ENCODE results near the gene TMUB2.
A peak's percentile ranks its signal among the peaks of the same experiment; 100 is the strongest.

TMUB2 gene

DNA sequence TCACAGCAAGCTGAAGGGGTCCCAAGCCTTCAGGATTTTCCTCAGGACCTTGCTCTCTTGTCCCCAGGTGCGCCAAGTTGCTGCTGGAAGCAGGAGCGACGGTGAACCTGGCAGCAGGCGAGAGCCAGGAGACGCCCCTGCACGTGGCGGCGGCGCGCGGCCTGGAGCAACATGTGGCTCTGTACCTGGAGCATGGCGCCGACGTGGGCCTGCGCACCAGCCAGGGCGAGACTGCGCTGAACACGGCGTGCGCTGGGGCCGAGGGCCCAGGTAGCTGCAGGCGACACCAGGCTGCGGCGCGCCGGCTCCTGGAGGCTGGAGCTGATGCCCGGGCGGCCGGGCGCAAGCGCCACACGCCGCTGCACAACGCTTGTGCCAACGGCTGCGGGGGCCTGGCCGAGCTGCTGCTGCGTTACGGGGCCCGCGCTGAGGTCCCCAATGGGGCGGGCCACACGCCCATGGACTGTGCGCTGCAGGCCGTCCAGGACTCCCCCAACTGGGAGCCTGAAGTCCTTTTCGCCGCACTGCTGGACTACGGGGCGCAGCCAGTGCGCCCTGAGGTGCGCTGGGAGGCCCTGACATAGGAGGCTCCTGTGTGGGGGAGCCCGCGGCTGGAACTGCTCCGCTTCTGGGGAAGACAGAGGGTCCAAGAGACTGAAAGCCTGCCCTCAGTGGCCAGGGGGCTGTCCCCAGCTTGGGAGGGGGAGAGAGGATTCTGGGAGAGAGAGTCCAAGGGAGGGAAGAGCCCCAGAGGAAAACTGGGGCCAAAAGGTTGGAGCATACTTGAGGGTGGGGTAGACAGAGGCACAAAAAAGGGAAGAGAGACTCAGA lies 9.9 kb upstream of the TMUB2 start:
- no peak for DNase-seq (ENCODE audit: low read depth, low spot score)

DNA sequence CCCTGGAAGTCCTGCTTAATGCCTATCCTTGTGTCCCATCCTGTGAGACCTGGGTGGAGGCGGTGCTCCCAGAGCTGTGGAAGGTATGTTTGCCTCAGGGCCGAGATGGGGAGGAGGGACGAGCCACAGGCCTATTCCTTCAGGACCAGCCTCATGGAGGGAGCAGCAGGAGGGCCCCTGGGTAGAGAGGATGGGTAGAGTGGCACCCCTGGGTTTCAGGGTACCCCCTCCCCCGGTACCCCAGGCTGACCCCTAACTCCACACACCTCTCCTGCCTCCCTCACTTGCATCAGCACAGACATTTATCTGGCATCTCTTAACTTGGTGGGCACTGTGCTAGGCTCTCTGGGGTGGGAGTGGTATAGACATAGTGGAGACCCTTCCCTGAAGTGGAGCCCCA lies 9.1 kb upstream of the TMUB2 start:
- DNase-seq (ENCODE audit: low read depth, low spot score): no peak

DNA sequence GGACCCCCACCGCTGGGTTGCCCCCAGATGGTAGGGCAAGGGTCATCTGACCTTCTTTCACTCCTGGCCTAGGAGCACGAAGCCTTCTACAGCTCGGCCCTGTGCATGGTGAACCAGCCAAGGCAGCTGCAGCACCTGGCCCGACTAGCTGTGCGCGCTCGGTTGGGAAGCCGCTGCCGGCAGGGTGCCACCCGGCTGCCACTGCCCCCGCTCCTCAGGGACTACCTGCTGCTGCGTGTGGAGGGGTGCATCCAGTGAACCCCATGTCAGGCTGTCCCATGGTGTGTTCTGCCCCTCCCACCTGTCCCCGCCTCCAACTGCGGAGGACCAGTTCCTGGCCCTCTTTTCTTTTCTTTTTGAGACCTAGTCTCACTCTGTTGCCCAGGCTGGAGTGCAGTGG lies 8.6 kb upstream of the TMUB2 start:
- DNase-seq (ENCODE audit: low read depth, low spot score): no peak

DNA sequence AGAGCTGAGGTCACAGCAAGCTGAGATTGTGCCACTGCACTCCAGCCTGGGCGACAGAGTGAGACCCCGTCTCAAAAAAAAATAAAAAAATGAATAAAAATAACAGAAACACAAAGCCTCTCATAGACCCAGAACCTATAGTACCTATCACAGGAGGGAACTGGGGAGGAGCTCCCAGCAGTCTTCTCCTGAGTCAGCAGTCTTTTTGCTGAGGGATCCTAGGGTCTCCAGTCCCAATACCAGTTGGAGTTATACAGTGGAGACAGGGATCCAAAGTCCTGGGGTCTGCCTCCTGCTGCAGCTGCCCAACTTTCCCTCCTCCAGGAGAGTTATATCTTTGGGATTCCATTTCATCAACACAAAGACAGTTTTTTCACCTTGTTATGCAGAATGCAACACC lies 3.7 kb upstream of the TMUB2 start:
- DNase-seq (ENCODE audit: low read depth, low spot score): no peak

DNA sequence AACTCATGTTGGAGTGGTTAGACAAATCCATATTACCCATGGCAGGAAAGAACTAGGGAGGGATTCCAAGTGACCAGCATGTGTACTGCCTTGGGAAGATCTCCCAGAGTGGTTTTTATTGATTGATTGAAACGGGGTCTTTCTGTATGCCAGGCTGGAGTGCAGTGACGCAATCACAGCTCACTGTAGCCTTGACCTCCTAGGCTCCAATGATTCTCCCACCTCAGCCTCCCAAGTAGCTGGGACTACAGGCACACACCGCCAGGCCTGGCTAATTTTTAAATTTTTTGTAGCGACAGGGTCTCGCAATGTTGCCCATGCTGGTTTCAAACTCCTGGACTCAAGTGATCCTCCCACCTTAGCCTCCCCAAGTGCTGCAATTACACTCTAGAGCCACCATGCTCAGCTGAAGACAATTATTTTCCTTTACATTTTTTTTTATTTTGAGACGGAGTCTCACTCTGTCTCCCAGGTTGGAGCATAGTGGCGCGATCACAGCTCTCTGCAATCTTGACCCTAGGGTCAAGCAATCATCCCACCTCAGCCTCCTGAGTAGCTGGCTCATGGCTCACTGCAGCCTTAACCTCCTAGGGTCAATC lies 2.5 kb upstream of the TMUB2 start:
- no peak for DNase-seq (ENCODE audit: low read depth, low spot score)

DNA sequence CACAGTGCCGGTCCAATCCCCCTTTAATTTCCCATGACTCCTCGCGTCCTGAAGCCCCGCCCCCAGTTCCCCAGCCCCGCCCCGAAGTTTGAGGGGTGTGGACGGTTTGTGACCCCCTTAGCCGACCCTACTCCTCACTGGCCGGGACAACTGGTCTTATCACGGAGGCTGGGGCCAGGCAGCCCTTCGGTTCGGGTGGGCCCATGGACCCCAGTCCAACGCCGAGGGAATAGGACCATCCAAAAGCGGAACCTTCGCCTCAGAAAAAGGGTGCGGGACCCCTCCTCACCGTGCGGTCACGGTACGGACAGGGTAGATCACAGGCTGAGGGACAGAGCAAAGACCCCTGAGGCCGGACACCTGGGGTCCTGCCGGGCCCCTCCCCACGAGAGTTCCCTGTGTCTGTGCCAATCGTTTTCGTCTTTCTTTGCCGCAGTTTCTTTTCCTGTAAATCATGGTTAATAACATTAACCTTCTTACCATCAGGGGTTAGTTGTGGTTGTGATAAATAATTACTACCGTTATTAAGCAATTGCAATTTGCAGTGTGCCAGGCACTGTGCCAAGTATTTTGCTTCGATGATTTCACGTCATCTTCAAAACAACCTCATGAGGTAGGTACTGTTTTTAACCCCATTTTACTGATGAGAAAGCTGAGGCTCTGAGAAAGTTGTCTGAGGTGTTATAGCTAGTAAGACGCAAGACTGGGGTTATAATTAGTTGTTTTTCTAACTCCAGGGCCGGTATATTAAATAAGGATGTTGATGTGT lies 543 bp downstream of the TMUB2 start:
- DNase-seq (ENCODE audit: low read depth, low spot score): no peak

DNA sequence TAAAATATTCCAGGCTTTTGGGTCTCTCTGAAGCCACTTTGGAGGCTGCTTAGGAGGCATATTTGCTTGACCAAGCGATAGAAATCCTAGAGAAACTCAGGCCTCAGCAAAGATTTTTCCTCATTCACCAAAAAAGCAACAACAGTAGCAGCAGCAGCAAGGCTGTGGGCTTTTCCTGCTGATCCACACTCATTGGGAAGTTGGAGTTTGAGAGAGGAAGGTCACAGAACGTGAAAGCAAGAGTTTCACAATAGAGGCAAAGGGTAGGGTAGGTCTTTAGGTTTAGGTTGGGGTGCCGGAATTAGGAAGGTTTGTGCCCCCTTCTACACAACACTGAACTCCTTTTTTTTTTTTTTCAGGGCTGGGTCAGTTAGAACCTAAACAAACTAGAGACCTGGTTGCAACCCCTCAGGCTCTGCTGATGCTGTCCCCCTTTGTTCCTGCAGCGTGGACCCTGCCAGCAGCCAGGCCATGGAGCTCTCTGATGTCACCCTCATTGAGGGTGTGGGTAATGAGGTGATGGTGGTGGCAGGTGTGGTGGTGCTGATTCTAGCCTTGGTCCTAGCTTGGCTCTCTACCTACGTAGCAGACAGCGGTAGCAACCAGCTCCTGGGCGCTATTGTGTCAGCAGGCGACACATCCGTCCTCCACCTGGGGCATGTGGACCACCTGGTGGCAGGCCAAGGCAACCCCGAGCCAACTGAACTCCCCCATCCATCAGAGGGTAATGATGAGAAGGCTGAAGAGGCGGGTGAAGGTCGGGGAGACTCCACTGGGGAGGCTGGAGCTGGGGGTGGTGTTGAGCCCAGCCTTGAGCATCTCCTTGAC lies 2.0 kb downstream of the TMUB2 start:
- no peak for DNase-seq (ENCODE audit: low read depth, low spot score)

DNA sequence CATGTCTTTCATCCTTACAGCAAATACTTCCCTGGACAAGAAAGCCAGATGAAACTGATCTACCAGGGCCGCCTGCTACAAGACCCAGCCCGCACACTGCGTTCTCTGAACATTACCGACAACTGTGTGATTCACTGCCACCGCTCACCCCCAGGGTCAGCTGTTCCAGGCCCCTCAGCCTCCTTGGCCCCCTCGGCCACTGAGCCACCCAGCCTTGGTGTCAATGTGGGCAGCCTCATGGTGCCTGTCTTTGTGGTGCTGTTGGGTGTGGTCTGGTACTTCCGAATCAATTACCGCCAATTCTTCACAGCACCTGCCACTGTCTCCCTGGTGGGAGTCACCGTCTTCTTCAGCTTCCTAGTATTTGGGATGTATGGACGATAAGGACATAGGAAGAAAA lies 3.7 kb downstream of the TMUB2 start:
- no peak for DNase-seq (ENCODE audit: low read depth, low spot score)

DNA sequence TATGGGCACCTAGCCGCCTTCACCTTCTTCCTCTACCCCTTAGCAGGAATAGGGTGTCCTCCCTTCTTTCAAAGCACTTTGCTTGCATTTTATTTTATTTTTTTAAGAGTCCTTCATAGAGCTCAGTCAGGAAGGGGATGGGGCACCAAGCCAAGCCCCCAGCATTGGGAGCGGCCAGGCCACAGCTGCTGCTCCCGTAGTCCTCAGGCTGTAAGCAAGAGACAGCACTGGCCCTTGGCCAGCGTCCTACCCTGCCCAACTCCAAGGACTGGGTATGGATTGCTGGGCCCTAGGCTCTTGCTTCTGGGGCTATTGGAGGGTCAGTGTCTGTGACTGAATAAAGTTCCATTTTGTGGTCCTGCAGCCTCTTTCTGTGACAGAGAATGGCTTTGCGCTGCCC lies 4.6 kb downstream of the TMUB2 start:
- DNase-seq (ENCODE audit: low read depth, low spot score): no peak

DNA sequence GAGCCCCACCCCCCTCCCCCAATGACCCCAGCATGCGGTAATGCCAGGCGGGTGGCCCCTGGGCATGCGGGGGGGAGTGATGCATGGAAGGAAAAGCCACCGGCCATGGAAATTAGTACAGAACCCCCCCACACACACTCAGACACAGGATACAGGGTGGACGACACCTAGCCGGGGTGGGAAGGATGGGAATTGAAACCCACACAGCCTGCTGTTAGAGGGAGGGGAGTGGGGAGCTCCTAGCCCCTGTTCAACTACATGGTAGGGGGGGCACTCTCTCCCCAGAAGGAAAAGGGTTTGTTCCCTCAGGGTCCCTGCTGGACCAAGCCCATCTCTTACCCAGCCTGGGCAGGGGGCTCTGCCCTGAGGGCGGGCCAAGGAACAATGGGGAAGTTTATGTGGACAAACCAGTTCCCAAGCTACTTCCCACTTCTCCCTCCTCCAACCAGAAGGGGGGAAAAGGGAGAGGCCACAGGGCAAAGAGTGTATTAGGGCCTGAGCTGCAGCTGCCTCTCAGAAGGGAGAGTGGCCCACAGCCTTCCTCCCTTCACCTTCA lies 5.2 kb downstream of the TMUB2 start:
- DNase-seq (ENCODE audit: low read depth, low spot score): peak; percentile 94

DNA sequence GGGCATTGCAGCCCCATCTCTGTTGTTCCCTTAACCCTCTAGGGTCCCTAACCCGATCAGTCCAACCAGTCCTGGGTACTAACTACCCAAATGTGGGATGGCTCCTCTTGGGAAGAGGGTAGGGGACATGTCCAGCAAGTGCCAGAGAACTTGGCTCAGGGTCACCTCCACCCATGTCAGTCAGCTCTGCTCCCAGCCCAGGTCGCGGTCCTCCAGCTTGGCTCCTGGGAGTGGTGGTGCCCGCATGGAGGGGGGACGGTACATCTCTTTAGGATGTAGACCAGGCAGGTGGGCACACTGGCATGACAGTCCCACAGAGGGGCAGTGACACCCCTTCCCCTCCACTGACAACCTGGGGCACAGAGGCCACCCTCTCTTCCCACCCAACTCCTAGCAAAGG lies 6.0 kb downstream of the TMUB2 start:
- no peak for DNase-seq (ENCODE audit: low read depth, low spot score)

DNA sequence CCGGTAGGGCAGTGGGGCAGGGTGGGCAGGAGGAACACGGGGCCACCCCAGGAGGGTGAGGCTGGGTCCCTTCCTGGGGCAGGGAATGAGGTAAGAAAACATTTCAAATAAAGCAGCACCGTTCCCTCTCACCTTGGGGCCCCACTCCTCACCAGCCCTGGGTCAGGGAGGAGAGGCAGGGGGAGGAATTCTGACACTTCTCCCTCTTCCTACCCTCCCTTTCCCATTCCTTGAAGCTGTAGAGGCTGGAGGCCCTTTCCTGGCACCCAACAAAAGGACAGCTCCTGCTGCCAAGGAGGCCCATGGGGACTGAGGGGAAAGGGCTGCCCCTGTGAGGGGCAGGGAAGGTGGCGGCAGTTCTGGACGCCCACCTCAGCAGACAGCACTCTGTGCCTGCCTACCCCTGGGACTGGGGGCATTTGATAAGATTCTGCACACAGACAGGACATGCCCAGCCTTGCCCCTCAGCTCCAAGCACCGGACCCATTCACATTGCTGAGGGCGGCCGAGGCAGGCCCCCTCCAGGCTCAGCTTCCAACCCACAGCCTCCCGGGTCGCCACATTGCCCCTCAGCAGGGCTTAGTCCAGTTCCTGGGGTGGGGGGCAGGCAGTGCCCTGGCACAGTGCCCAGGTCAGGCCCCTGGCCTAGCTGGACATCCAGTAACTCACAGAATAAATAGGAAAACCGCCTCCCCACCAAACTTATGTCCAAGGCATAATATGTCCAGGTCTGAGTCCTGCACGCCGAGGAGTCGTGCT lies 6.7 kb downstream of the TMUB2 start:
- DNase-seq (ENCODE audit: low read depth, low spot score): no peak

DNA sequence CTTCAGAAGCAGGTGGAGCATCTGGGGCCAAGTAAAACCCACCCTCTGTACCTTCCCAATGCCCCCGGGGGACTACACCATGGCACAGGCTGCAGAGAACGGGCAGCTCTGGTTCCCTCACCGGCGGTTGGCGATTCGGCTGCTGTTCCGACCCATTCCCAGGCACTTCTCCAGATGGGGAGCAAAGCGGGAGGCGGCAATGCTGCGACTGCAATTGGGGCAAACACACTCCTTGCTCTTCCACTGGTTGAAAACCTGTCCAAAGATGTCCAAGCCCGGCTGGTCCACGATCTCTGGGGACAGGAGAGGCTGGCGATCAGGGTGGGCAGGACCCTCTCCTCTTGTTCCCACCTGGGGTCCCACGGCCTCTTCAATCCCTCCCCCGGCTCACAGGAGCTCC lies 10.3 kb downstream of the TMUB2 start:
- no peak for DNase-seq (ENCODE audit: low read depth, low spot score)

DNA sequence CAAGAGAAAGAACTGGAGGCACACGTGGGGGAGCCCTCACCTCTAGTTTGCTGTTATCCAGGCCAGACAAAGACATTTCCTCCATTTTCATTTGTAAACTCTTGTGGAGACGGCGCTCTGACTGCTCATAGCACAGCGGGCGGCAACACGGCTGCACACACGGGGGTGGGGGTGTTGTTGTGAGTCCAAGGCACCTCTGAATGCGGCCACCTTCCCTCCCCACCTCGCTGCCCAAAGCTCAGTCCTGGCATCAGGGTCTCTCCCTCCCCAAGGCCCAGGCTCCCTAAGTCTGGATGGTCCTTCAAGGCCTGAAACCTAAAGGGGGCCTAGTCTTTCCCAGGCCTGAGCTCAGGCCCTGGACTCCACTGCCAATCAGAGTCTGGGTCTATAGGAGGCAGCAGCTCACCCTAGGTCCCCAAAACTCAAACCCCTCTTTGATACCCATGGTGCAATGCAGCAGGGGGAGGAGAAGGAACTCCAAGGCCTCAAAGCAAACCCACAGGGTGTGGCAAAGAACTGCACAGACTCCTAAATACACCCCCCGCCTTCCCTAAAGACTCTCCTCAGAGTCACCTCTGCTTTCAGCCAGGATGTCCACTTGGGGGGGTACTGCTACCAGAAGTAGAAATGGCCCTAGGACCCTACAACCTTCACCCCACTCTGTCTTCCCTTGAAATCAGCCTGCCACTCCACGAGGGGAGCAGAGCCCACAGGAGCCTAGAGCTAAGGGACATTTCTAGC lies 11.4 kb downstream of the TMUB2 start:
- DNase-seq (ENCODE audit: low read depth, low spot score): no peak

DNA sequence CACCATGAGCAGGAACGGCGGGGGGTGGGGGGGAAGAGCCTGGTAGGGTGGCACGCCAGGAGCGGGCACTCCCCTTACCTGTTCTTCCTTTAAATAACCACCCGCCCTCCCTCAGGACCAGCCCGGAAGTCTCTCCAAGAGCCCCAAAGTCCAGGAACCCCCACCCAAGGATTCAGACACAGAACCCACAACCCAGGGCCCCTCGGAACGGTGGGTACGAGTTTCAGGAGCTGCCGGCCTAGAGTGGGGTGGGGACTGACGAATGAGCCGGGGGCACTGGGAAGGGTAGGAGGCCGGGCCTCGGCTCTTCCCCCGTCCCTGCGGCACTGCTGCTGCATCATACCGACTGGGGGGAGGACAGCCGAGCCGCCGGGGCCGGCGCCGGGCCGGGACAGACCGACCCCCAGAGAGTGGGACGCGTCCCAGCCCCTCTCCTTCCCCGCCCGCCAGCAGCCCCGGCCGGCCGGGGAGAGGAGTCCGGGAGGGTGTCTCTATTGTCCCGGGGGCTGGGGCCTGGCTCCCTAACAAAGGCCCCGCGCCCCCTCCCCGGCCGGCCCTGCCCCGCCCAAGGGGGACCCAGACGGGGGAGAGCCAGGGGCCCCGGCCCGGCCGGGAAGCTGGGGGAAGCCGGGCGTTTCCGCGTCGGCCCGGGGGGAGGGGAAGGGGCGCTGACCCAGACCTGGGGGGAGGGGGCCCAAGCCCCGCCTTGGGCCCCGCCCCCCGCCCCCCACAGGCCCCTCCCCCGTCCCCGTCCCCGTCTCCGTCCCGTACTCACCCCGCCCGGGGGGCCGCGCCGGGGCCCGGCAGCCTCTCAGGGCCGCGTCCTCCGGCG lies 12.2 kb downstream of the TMUB2 start:
- DNase-seq (ENCODE audit: low read depth, low spot score): no peak

DNA sequence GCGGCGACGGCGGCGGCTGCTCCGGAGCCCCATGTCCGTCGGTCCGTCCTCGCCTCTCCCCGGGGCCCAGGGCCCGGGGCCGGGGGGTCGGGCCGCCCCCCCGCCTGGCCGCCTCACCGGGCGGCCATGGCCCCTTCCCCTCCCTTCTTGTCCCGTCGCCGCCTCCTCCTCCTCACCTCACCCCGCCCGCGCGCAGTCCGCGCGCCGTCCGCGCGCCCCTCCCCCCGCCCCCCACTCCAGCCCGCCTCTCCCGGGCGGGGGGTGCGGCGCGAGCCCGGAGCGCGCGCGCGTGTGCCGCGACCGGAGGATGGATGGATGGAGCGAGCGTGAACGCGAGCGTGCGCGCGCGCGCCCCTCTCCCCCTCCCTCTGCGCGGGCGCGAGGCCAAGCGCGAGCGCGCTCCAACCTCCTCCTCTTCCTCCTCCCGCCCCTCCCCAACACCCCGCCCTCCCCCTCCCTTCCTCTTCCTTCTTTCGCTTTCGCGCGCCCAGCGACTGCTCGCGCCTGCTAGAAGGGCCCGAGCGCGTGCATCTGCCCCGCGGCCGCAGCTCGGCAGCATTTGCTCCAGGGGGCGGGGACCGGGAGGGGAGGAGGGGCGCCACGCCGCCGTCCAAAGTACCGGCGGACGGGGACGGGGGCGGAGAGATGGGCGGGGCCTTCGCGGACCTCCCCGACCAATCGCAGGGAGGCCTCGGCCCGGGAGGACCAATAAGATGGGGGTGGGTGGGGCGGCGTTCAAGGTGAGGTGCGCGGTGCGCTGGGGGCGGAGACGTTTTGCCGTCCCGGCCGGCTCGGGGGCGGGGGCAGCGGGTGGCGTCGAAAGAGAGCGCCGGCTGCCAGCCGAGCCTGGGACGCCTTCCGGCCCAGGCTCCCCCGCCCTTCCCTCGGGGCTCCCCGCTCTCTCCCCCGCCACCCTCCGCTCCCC lies 13.0 kb downstream of the TMUB2 start, which contains the start of gene ATXN7L3:
ATXN7L3 (minus strand) TSS at position 332 of the 925 bp plus-strand sequence. CDS start 1,814 bp downstream, outside the sequence.
- DNase-seq (ENCODE audit: low read depth, low spot score): peak; percentile 96

DNA sequence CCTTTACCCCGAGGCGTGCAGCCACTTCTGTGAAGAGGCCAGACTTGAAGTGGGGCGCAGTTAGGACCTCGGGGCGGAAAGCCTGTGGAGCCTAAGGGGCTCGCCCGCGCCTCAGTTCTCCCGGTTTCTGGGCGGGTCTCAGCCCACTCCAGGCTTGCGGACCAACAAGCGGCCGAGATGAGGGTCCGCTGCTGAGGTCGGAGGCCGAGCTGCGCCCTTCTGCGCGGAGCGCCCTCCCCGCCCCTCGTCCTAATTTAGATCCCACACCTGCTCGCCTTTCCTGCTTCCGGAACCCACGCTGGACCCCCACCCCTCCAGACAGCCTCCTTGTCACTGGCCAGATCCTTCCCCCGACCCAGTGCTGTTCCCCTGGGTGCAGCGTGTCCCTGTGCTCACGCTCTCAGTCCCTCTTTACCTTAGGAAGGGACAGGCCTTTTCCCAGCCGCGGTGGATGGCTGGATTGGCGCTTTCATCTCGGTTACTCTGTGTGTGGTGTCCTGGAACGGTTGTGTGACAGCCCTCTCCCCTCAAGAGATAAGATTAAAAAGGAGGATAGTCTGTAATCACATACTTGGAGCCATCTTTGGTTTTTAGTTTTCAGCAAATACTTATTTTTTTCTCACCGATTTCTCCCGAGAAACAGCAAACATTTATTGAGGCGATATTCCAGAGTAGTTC lies 13.8 kb downstream of the TMUB2 start:
- DNase-seq (ENCODE audit: low read depth, low spot score): no peak
